ENCODE data around the gene ZNF567. TPM values are rescaled to one million over a fixed set of nuclear protein-coding genes. Genes with fewer than 3 reads are reported as not detected.

ZNF567 gene
- total and polyA plus RNA-seq, 2 of the 8 experiments (the other 6 are each of a cell fraction or from before 2014, with no cell fraction given) = 6.5 to 10.5 TPM

GRCh38 chr19:36685835-36686234 is 1.6 kb upstream of the ZNF567 start (continued):
- TF ChIP-seq, protein P1, sequence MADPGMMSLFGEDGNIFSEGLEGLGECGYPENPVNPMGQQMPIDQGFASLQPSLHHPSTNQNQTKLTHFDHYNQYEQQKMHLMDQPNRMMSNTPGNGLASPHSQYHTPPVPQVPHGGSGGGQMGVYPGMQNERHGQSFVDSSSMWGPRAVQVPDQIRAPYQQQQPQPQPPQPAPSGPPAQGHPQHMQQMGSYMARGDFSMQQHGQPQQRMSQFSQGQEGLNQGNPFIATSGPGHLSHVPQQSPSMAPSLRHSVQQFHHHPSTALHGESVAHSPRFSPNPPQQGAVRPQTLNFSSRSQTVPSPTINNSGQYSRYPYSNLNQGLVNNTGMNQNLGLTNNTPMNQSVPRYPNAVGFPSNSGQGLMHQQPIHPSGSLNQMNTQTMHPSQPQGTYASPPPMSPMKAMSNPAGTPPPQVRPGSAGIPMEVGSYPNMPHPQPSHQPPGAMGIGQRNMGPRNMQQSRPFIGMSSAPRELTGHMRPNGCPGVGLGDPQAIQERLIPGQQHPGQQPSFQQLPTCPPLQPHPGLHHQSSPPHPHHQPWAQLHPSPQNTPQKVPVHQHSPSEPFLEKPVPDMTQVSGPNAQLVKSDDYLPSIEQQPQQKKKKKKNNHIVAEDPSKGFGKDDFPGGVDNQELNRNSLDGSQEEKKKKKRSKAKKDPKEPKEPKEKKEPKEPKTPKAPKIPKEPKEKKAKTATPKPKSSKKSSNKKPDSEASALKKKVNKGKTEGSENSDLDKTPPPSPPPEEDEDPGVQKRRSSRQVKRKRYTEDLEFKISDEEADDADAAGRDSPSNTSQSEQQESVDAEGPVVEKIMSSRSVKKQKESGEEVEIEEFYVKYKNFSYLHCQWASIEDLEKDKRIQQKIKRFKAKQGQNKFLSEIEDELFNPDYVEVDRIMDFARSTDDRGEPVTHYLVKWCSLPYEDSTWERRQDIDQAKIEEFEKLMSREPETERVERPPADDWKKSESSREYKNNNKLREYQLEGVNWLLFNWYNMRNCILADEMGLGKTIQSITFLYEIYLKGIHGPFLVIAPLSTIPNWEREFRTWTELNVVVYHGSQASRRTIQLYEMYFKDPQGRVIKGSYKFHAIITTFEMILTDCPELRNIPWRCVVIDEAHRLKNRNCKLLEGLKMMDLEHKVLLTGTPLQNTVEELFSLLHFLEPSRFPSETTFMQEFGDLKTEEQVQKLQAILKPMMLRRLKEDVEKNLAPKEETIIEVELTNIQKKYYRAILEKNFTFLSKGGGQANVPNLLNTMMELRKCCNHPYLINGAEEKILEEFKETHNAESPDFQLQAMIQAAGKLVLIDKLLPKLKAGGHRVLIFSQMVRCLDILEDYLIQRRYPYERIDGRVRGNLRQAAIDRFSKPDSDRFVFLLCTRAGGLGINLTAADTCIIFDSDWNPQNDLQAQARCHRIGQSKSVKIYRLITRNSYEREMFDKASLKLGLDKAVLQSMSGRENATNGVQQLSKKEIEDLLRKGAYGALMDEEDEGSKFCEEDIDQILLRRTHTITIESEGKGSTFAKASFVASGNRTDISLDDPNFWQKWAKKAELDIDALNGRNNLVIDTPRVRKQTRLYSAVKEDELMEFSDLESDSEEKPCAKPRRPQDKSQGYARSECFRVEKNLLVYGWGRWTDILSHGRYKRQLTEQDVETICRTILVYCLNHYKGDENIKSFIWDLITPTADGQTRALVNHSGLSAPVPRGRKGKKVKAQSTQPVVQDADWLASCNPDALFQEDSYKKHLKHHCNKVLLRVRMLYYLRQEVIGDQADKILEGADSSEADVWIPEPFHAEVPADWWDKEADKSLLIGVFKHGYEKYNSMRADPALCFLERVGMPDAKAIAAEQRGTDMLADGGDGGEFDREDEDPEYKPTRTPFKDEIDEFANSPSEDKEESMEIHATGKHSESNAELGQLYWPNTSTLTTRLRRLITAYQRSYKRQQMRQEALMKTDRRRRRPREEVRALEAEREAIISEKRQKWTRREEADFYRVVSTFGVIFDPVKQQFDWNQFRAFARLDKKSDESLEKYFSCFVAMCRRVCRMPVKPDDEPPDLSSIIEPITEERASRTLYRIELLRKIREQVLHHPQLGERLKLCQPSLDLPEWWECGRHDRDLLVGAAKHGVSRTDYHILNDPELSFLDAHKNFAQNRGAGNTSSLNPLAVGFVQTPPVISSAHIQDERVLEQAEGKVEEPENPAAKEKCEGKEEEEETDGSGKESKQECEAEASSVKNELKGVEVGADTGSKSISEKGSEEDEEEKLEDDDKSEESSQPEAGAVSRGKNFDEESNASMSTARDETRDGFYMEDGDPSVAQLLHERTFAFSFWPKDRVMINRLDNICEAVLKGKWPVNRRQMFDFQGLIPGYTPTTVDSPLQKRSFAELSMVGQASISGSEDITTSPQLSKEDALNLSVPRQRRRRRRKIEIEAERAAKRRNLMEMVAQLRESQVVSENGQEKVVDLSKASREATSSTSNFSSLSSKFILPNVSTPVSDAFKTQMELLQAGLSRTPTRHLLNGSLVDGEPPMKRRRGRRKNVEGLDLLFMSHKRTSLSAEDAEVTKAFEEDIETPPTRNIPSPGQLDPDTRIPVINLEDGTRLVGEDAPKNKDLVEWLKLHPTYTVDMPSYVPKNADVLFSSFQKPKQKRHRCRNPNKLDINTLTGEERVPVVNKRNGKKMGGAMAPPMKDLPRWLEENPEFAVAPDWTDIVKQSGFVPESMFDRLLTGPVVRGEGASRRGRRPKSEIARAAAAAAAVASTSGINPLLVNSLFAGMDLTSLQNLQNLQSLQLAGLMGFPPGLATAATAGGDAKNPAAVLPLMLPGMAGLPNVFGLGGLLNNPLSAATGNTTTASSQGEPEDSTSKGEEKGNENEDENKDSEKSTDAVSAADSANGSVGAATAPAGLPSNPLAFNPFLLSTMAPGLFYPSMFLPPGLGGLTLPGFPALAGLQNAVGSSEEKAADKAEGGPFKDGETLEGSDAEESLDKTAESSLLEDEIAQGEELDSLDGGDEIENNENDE (IDR thresholded peaks at IDR 0.05; ENCODE audit: insufficient replicate concordance, low read length) = no peak
- TF ChIP-seq CEBPB (IDR thresholded peaks at IDR 0.05; ENCODE audit: low read depth, low read length) (no peak), POLR2A (IDR thresholded peaks at IDR 0.05; ENCODE audit: control extremely low read depth in 1 of 2, low read depth in 2 of 2, low read length in 2 of 2) (no peak), JUND (IDR thresholded peaks at IDR 0.05; ENCODE audit: low read length) (no peak), KDM1A (IDR thresholded peaks at IDR 0.05; ENCODE audit: borderline replicate concordance, low read length) (no peak), BCL11A (IDR thresholded peaks at IDR 0.05; ENCODE audit: low read depth in 2 of 2, low read length in 2 of 2) (no peak), SIRT6 (IDR thresholded peaks at IDR 0.05; ENCODE audit: low read length) (no peak), CBX5 (IDR thresholded peaks at IDR 0.05; ENCODE audit: low read depth, low read length) (no peak), SAP30 (IDR thresholded peaks at IDR 0.05; ENCODE audit: insufficient read depth, insufficient replicate concordance, low read length) (no peak)

Data from H1 (cell line).